Liver (tissue), 3 donors: Measurements from ENCODE around the gene TREM2.

Source experiments
- CTCF ChIP-seq: fragments of 150-350 bp; IDR thresholded peaks from 2 replicates; pipeline ENCODE4 v1.5.1; 2017; ENCODE audit warnings: improper control_type of control experiment, low read depth, low read length; ENCODE audit not compliant: missing input control
- EGR1 ChIP-seq, 2 donors: IDR thresholded peaks; 2 replicates each; pipeline ENCODE4 v1.6.1; 2016 to 2018; ENCODE audit warnings: antibody characterized with exemption in 2 of 2, low read depth in 2 of 2
- GABPA ChIP-seq, 2 donors: IDR thresholded peaks in 1 of 2; conservative IDR thresholded peaks in 1 of 2; 2 replicates each; pipeline ENCODE4 v1.6.1; 2016; ENCODE audit warnings: antibody characterized with exemption in 2 of 2, mild to moderate bottlenecking in 1 of 2, moderate library complexity in 1 of 2
- YY1 ChIP-seq: IDR thresholded peaks from 2 replicates; pipeline ENCODE4 v1.6.1; 2016; ENCODE audit warnings: antibody characterized with exemption, mild to moderate bottlenecking
- donor health status: healthy.
- donor health status: healthy.

- no peak for TF ChIP-seq CTCF
- no peak for TF ChIP-seq YY1
- no peak for TF ChIP-seq GABPA (IDR thresholded peaks at IDR 0.05 in 1 of 2, conservative IDR thresholded peaks at IDR 0.05 in 1 of 2)
- no peak for TF ChIP-seq EGR1 (IDR thresholded peaks at IDR 0.05; ENCODE audit: low read depth in 2 of 2)
Measured at GRCh38 chr6:41201764-41202173, 38.9 kb upstream of the TREM2 start.
